HUES48 (cell line): Measurements from ENCODE around the gene CRYL1.

Source experiments
- H3K27ac ChIP-seq: one replicate; pipeline ENCODE4 v1.7.0; 2013; ENCODE audit warnings: low read depth, low read length, inconsistent platforms
- H3K27me3 ChIP-seq: 2 replicates; pipeline ENCODE4 v1.6.1; 2013; ENCODE audit warnings: mild to moderate bottlenecking, low read length; ENCODE audit not compliant: control insufficient read depth, insufficient read depth
- H3K36me3 ChIP-seq: 2 replicates; pipeline ENCODE4 v1.6.1; 2013; ENCODE audit warnings: low read length; ENCODE audit not compliant: control insufficient read depth, insufficient read depth
- H3K4me1 ChIP-seq: 2 replicates; pipeline ENCODE4 v1.6.1; 2013; ENCODE audit warnings: mild to moderate bottlenecking, low read length; ENCODE audit not compliant: control insufficient read depth, insufficient read depth
- H3K4me3 ChIP-seq: 2 replicates; pipeline ENCODE4 v1.5.1; 2013; ENCODE audit warnings: mild to moderate bottlenecking, low read depth, low read length
- H3K9ac ChIP-seq: 2 replicates; pipeline ENCODE4 v1.6.1; 2013; ENCODE audit warnings: mild to moderate bottlenecking, low read depth, low read length, moderate library complexity
- H3K9me3 ChIP-seq: 2 replicates; pipeline ENCODE4 v1.6.1; 2013; ENCODE audit warnings: low read length; ENCODE audit not compliant: control insufficient read depth, insufficient read depth

CRYL1 gene

DNA sequence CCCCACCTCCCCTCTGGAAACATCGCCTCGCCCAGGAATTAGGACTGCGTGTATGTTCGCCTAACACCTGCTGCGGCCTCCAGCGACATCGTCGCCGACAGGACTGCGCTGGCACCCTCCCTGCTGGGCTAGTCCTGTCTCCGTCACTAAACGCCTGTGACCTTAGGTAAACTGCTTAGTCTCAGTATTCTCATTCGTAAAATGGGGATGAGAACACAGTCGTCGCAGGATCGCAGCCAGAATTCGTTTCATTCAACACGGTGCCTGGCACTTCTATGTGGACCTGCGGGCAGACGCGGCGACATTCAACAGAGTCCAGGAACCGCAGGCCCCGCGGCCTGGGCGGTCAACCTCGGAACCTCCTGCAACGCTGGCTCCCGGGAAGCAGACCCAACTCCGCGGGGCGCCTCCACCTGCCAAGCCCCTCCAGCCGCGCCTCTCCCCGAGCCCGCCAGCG lies 485 bp downstream of the CRYL1 start:
- peaks cover 41% of the 10 kb centered on the region for H3K27me3 ChIP-seq
- no peak overlapping the region for H3K27ac ChIP-seq
- peak overlapping the region; percentile 74 for H3K4me3 ChIP-seq
- no peaks in the 10 kb centered on the region for H3K36me3 ChIP-seq
- no peaks in the 10 kb centered on the region for H3K9me3 ChIP-seq
- H3K4me1 ChIP-seq: peaks cover 12% of the 10 kb centered on the region
- H3K9ac ChIP-seq: peak overlapping the region; percentile 27; the same call in 1 of the 2 replicates

DNA sequence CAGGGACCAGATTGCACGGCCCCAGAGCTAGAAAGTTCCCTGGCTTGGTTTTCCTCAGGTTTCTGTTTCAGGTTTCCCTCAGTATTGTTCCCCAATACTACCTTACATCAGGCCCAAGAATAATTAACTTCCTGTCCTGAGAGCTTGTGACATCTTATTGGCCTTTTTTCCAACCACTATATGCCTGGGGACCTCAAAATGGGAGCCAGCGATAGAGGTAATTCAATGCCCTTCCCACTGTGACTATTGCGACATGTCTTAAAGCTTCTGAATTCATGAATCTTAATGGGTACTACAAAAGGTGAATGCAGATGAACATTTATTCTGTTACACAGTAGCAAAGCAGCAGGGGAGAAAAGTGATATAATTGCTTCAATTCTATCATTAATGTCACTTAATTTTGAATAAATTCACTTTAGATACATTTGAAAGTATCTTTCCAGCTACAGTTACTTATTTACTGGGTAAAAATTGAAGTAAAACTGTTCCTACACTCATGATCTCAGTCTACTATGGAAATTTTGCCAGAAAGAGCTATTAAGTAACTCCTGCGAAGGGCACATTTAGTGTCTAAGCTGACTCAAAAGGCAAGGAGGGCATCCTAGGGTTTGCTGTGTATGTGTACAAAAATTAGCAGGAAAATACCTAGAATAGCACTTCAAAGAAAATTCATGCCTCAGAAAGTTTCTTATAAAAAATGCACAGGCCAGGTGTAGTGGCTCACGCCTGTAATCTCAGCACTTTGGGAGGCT lies 4.1 kb downstream of the CRYL1 start:
- Histone ChIP-seq H3K4me1 (peaks cover 12% of the 10 kb centered on the region), H3K4me3 (no peak overlapping the region), H3K9ac (no peak overlapping the region), H3K27me3 (peaks cover 15% of the 10 kb centered on the region), H3K27ac (no peak overlapping the region), H3K36me3 (no peaks in the 10 kb centered on the region), H3K9me3 (no peaks in the 10 kb centered on the region)

DNA sequence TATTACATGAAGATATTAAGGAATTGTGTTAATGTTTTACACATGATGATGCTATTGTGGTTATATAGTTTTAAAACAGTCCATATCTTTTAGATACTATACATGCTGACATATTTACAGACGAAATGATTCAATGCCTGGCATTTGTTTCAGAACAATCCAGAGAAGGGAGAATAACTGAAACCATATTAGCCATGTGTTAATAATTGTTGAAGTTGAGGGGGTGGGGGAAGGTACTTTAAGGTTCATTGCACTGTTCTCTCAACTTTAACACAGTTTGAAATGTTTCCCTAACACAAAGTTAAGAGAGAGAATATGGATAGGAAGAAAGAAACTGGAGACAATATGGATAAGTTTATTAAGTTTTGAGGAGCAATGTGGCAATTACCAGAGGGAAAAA lies 5.8 kb downstream of the CRYL1 start:
- Histone ChIP-seq H3K4me3 (no peak overlapping the region), H3K4me1 (peaks cover 9% of the 10 kb centered on the region; the same call in 1 of the 2 replicates), H3K27ac (no peak overlapping the region)

DNA sequence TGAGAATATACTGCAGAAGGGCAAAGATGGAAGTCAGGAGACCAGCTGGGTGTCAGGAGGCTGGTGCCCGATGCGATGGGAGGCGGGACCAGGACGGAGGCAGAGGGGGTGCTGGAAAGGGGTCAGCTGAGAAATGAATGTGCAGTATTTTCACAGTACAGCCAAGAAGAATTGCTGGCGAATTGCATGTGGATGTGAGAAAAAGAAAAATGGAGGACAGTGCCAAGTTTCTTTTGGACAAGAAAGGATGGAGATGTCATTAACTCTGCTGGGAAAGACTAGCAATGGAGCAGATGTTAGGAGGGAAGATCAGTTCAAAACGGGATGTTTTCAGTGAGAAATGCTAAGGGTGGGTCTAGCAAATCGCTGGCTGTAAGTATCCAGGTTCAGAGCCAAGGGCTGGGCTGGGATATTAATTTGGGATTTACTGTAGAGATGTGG lies 7.0 kb downstream of the CRYL1 start:
- H3K4me3 ChIP-seq: no peak overlapping the region
- H3K36me3 ChIP-seq: no peaks in the 10 kb centered on the region
- no peak overlapping the region for H3K27ac ChIP-seq
- no peaks in the 10 kb centered on the region for H3K27me3 ChIP-seq
- no peak overlapping the region for H3K9ac ChIP-seq
- H3K4me1 ChIP-seq: peaks cover 9% of the 10 kb centered on the region; the same call in 1 of the 2 replicates
- H3K9me3 ChIP-seq: no peaks in the 10 kb centered on the region

More for the DNA sequence above, 5.8 kb downstream of the CRYL1 start:
- no peak overlapping the region for H3K9ac ChIP-seq
- no peaks in the 10 kb centered on the region for H3K36me3 ChIP-seq
- H3K27me3 ChIP-seq: no peaks in the 10 kb centered on the region
- H3K9me3 ChIP-seq: no peaks in the 10 kb centered on the region

DNA sequence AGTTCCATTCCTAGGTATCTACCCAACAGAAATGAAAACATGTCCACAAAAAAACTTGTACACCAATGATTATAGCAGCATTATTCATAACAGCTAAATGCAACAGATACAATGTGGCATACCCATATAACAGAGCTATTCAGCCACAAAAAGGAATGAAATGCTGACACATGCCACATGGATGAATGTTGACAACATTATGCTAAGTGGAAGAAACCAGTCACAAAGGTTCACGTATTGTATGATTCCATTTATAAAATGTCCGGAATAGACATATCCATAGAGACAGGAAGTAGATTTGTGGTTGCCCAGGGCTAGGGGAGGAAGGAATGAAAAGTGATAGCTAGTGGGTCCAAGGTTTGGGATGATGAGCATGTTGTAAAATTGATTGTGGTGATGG lies 10.8 kb downstream of the CRYL1 start:
- H3K36me3 ChIP-seq: no peaks in the 10 kb centered on the region
- peaks cover 9% of the 10 kb centered on the region; the same call in 1 of the 2 replicates for H3K4me1 ChIP-seq
- H3K4me3 ChIP-seq: no peak overlapping the region
- no peaks in the 10 kb centered on the region for H3K27me3 ChIP-seq
- H3K27ac ChIP-seq: no peak overlapping the region
- H3K9ac ChIP-seq: no peak overlapping the region
- no peaks in the 10 kb centered on the region for H3K9me3 ChIP-seq

DNA sequence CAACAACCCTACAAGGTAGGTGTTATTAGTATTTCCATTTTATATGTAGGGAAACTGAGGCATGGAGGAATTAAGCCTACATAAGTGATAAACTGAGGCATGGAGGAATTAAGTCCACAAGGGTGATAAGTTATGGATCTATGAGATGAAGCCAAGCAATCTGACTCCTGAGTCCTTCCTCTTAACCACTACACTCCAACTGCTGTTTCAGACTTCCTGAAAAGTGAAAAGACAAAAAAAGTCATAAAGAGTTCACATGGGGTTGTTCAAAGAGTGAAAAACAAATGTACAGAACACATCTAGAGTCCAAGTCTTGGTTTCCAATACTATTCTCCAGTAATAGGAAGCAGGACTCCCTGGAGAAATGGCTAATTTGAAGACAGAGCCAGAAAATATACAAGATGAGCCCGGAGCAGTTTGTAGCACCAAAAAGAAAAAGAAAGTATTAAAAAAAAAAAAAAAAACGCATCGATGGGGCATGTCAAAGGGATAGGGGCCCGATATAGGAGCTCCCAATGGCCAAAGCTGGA lies 12.1 kb downstream of the CRYL1 start:
- Histone ChIP-seq H3K27me3 (no peaks in the 10 kb centered on the region), H3K9me3 (no peaks in the 10 kb centered on the region), H3K27ac (no peak overlapping the region), H3K36me3 (no peaks in the 10 kb centered on the region), H3K4me1 (peaks cover 9% of the 10 kb centered on the region; the same call in 1 of the 2 replicates), H3K4me3 (no peak overlapping the region), H3K9ac (no peak overlapping the region)

DNA sequence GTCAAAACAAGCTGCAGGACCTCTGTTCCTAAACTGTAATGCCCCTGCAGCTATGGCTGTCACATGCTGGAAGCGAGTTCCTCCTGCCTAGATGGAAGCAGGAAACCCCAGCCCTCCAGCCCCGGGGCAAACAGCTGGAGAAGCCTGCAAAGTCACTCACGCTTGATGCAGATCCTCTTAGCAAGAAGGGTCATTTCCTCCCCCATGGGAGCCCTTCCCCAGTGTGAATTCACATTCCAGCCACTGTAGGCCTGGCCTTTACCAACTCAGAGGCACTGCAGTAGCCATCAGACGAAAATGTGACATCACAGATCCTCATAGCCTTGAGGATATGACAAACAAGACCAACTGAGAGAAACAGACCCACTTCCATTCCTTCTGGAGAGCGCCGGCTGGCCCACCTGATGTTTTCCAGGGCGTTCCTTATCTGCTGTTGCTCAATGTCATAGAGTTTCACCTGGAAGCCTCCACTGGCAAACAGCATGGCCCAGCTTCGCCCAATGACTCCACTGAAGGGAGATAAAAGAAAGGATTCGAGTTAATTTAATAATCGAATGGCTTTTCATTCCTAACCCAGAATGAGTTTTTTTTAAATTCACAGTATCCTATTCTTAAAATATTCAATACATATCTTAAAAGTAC lies 13.5 kb downstream of the CRYL1 start:
- Histone ChIP-seq H3K27ac (no peak overlapping the region), H3K4me1 (peaks cover 9% of the 10 kb centered on the region; the same call in 1 of the 2 replicates), H3K9me3 (no peaks in the 10 kb centered on the region), H3K27me3 (no peaks in the 10 kb centered on the region), H3K36me3 (no peaks in the 10 kb centered on the region), H3K4me3 (no peak overlapping the region), H3K9ac (no peak overlapping the region)

DNA sequence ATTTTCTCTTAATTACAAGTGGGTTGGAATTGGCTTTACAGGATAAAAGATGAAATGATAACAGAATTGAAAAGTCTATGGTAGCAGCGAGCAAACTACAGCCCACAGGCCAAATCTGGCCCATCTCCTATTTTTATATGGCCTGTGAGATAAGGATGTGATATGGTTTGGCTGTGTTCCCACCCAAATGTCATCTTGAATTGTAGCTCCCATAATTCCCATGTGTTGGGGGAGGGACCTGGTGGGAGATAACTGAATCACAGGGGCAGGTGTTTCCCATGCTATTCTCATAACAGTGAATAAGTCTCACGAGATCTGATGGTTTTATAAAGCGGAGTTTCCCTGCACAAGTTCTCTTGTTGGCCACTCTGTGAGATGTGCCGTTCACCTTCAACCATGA lies 19.0 kb downstream of the CRYL1 start:
- Histone ChIP-seq H3K4me3 (no peak overlapping the region), H3K36me3 (no peaks in the 10 kb centered on the region), H3K4me1 (peaks cover 7% of the 10 kb centered on the region), H3K27ac (no peak overlapping the region), H3K9me3 (no peaks in the 10 kb centered on the region), H3K9ac (no peak overlapping the region), H3K27me3 (no peaks in the 10 kb centered on the region)

DNA sequence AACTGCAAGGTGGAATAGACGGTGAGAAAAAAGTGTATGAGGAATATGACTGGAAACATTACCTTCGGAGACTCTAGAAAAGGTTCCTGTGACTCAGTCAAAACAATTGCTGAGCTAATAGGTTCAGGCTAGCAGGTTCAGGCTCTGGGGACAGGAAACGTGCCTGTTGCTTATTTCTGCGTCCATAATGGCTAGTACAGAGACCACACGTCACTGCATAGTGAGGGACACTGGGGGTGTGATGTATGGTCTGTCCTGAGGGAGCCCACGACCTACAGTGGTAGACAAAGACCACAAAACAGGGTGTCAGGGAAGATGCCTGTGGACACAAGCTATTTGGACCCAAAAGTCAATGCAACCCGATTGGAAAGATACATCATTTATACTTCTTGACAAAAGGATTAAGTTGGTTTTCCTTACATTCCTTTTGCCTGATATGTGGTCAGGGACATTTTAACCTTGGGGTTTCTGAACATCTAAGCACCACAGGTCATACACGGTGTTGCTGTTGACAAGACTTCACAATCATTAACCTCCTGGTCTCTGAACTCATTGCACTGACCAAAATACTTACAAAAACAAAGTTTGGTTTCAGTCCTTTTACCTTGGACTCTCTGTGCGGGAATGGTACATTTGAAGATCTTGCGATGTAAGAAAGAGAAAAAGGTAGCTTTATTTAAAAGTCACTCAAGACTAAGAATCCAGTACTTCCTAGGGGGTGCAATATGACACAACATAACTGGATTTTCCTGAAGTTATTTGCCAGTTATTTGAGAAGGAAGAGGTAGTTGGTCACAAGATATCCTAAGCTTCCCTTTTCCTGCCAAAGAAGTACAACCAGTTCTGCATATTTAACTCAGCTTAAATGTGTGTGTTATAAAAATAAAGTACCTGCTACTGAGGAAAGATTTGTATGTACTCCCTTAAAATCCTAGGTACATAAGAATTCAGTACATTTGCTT lies 20.0 kb downstream of the CRYL1 start:
- no peak overlapping the region for H3K9ac ChIP-seq

More for the DNA sequence above, 20.0 kb downstream of the CRYL1 start:
- no peak overlapping the region for H3K4me3 ChIP-seq
- no peaks in the 10 kb centered on the region for H3K27me3 ChIP-seq
- no peak overlapping the region for H3K27ac ChIP-seq
- no peaks in the 10 kb centered on the region for H3K9me3 ChIP-seq
- no peaks in the 10 kb centered on the region for H3K36me3 ChIP-seq
- H3K4me1 ChIP-seq: peaks cover 4% of the 10 kb centered on the region; the same call in 1 of the 2 replicates
